Raji (cell line): ENCODE results near the gene DERL3.

Experiments used
- POLR2A ChIP-seq: IDR thresholded peaks from 2 replicates; pipeline ENCODE4 v1.6.1; 2011; ENCODE audit warnings: low read depth, low read length, control low read depth; ENCODE audit not compliant: insufficient read depth

DERL3 gene

GRCh38 chr22:23786752-23787599 lies 51.8 kb downstream of the DERL3 start, which contains the start of gene SMARCB1:
Gene SMARCB1 (plus strand): TSS chr22:23786966. CDS start chr22:23787170, 204 bp downstream.
- TF ChIP-seq POLR2A = peak; percentile 60

- TF ChIP-seq POLR2A = no peak
Measured at GRCh38 chr22:23786261-23786710, 52.5 kb downstream of the DERL3 start.
